K562 (cell line): ENCODE measurements around the gene RGS17. TPM values are rescaled to one million over a fixed set of nuclear protein-coding genes. Genes with fewer than 3 reads are reported as not detected.

Experiments
- CBX1 ChIP-seq: sonication (generic); IDR thresholded peaks from 2 replicates; pipeline ENCODE4 v1.6.1; 2016; ENCODE audit warnings: antibody characterized with exemption, low read depth, mild to moderate bottlenecking
- CHD2 ChIP-seq: IDR thresholded peaks from 2 replicates; pipeline ENCODE4 v1.6.1; 2011; ENCODE audit warnings: low read depth, low read length
- GATA2 ChIP-seq: sonication (generic); formaldehyde crosslinking; IDR thresholded peaks from 2 replicates; pipeline ENCODE4 v1.4.0; 2020; ENCODE audit warnings: mild to moderate bottlenecking, missing genetic modification reagents
- HLTF ChIP-seq: fragments of 450-650 bp; IDR thresholded peaks from 2 replicates; pipeline ENCODE4 v1.6.1; 2016
- HNRNPUL1 ChIP-seq: fragments of 200-400 bp; formaldehyde crosslinking; IDR thresholded peaks from 2 replicates; pipeline ENCODE4 v1.6.1; 2017; ENCODE audit warnings: low read length
- JUND ChIP-seq, 2 experiments: IDR thresholded peaks; 2 replicates in 1 of 2; 3 replicates in 1 of 2; pipeline ENCODE4 v1.6.1; 2011; ENCODE audit warnings: borderline replicate concordance in 2 of 2, low read depth in 2 of 2, low read length in 2 of 2, improper control_type of control experiment in 1 of 2, missing biosample characterization in 1 of 2, missing genetic modification characterization in 1 of 2, missing genetic modification reagents in 1 of 2
- KLF1 ChIP-seq: fragments of 450-650 bp; IDR thresholded peaks from 2 replicates; pipeline ENCODE4 v1.6.1; 2016; ENCODE audit warnings: missing genetic modification characterization, missing compliant biosample characterization
- KLF6 ChIP-seq: fragments of 250-450 bp; sonication (Bioruptor Pico); IDR thresholded peaks from 2 replicates; pipeline ENCODE4 v1.4.0; 2020; ENCODE audit warnings: mild to moderate bottlenecking, moderate library complexity, borderline replicate concordance
- MCM3 ChIP-seq: fragments of 450-650 bp; IDR thresholded peaks from 2 replicates; pipeline ENCODE4 v1.6.1; 2016
- MCM7 ChIP-seq, 2 experiments: fragments of 450-650 bp; IDR thresholded peaks; 2 replicates each; pipeline ENCODE4 v1.6.1; 2016 to 2018
- NFIC ChIP-seq: fragments of 450-650 bp; IDR thresholded peaks from 2 replicates; pipeline ENCODE4 v1.6.1; 2017; ENCODE audit warnings: mild to moderate bottlenecking, inconsistent platforms
- NRF1 ChIP-seq, 2 experiments: fragments of 450-650 bp; IDR thresholded peaks in 1 of 2; conservative IDR thresholded peaks in 1 of 2; 2 replicates each; pipeline ENCODE4 v1.6.1; 2014; ENCODE audit warnings: mild to moderate bottlenecking in 2 of 2
- SAP30 ChIP-seq: fragments of 200-600 bp; sonication (generic); IDR thresholded peaks from 2 replicates; pipeline ENCODE4 v1.6.1; 2012; ENCODE audit warnings: borderline replicate concordance, low read depth, mild to moderate bottlenecking, moderate library complexity, low read length, control low read depth, inconsistent platforms; ENCODE audit not compliant: insufficient read depth, poor library complexity, severe bottlenecking
- SIN3A ChIP-seq, 2 experiments: fragments of 150-350 bp in 1 of 2; IDR thresholded peaks; 2 replicates each; pipeline ENCODE4 v1.6.1; 2011 to 2016; ENCODE audit warnings: borderline replicate concordance in 2 of 2, low read depth in 2 of 2, low read length in 2 of 2, mild to moderate bottlenecking in 2 of 2, moderate library complexity in 2 of 2; ENCODE audit not compliant: control insufficient read depth in 1 of 2
- STAT5A ChIP-seq: IDR thresholded peaks from 2 replicates; pipeline ENCODE4 v1.6.1; 2012; ENCODE audit warnings: low read length, inconsistent platforms, borderline replicate concordance
- TAF7 ChIP-seq: fragments of 450-650 bp; IDR thresholded peaks from 2 replicates; pipeline ENCODE4 v1.6.1; 2016; ENCODE audit warnings: missing genetic modification characterization, missing compliant biosample characterization
- ZBTB8A ChIP-seq: fragments of 450-650 bp; IDR thresholded peaks from 2 replicates; pipeline ENCODE4 v1.6.1; 2018; ENCODE audit warnings: mild to moderate bottlenecking, moderate library complexity; ENCODE audit not compliant: partially characterized antibody
- ZFP30 ChIP-seq: fragments of 250-450 bp; sonication (Bioruptor Pico); IDR thresholded peaks from 2 replicates; pipeline ENCODE4 v1.8.0; 2022; ENCODE audit warnings: moderate library complexity, mild to moderate bottlenecking, inconsistent platforms, borderline replicate concordance
- ZNF23 ChIP-seq: fragments of 250-450 bp; sonication (Bioruptor Pico); IDR thresholded peaks from 2 replicates; pipeline ENCODE4 v1.4.0; 2020; ENCODE audit warnings: mild to moderate bottlenecking
- ZNF347 ChIP-seq: fragments of 450-650 bp; formaldehyde crosslinking; IDR thresholded peaks from 2 replicates; pipeline ENCODE4 v1.4.0; 2020; ENCODE audit warnings: low read depth, mild to moderate bottlenecking, moderate library complexity
- ZNF696 ChIP-seq: fragments of 250-450 bp; sonication (Bioruptor Pico); conservative IDR thresholded peaks from 2 replicates; pipeline ENCODE4 v1.4.0; 2020; ENCODE audit warnings: mild to moderate bottlenecking, moderate library complexity
- polyA plus RNA-seq, 8 experiments: library from polyadenylated mRNA; depleted of rRNA in 4 of 8; stranded (reverse) in 5 of 8; unstranded in 3 of 8; fragments of >200 nt; fragmentation: Nextera tagmentation in 2 of 8; fragmentation: Illumina TruSeq in 1 of 8; extraction: Ambion mirVana in 2 of 8; extraction: Trizol in 1 of 8; gene quantifications; 2 replicates each; pipeline versions ENCODE4 v1.2.1 to v1.2.3, GENCODE V29; 2011 to 2014; ENCODE audit warnings: inconsistent platforms in 1 of 8, missing spikeins in 1 of 8
- total RNA-seq, 7 experiments: library from RNA; depleted of rRNA in 6 of 7; stranded (reverse); fragments of >200 nt in 6 of 7; fragmentation: Illumina TruSeq in 2 of 7; extraction: Trizol in 2 of 7; gene quantifications; 2 replicates each; pipeline versions ENCODE4 v1.2.1 to v1.2.3, GENCODE V29; 2011 to 2021; ENCODE audit warnings: low replicate concordance in 1 of 7
- TF ChIP-seq, protein P1 (sequence below): fragments of 200-400 bp; formaldehyde crosslinking; IDR thresholded peaks from 2 replicates; pipeline ENCODE4 v1.6.1; 2017; ENCODE audit warnings: mild to moderate bottlenecking, low read depth, low read length, moderate library complexity
- TF ChIP-seq, protein P2 (sequence below): fragments of 250-450 bp; sonication (Bioruptor Pico); IDR thresholded peaks from 2 replicates; pipeline ENCODE4 v1.8.0; 2021; ENCODE audit warnings: borderline replicate concordance, mild to moderate bottlenecking, moderate library complexity; ENCODE audit not compliant: poor library complexity, severe bottlenecking
- TF ChIP-seq, protein P3 (sequence below): fragments of 450-650 bp; IDR thresholded peaks from 2 replicates; pipeline ENCODE4 v1.6.1; 2014; ENCODE audit warnings: low read depth, mild to moderate bottlenecking, moderate library complexity, borderline replicate concordance

Gene RGS17
- total and polyA plus RNA-seq, 9 of the 15 experiments (the other 6 are each of a cell fraction or from before 2014, with no cell fraction given) = 0.01 to 0.14 (median 0.08) TPM; not detected in 6

DNA sequence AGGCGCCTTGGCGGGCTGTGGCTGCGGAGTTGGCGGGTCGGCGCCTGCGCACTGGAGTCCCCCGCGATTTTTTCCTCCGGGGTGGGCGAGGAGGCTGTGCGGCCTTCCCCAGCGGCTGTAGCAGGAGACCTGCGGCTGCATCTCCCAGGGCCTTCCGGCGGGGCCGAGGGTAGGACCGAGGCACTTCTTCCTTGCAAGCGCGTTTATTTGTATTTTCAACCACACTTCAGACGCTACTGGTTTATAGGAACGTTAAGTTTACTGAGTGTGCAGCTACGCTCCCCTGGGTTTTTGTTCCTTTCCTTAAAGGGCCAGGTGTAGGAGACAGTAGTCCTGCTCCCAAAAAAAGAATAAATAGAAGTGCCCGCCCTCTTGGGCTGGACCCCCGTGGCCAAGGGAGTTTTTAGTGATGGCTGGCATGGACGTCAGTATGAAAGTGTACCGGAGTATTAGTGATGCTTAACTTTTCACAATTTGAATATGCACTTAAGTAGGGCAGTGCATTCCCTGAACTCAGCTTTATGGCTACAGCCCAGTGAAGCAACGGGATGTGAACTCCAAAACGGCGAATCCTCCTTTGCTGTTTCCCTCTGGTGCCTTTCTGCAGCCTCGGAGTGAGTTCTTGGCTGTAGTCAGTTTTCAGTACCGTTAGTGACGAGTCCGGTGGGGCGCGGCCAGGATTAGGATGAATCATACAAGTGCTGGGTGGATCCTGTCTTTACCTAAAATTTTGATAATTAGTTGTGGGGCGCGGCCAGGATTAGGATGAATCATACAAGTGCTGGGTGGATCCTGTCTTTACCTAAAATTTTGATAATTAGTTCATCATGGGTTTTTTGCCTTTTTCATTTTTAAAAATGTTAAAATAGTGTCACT lies 147.2 kb downstream of the RGS17 start (continued):
- TF ChIP-seq TAF7 (no peak), JUND (IDR thresholded peaks at IDR 0.05; ENCODE audit: borderline replicate concordance, low read depth, low read length) (peak; percentile 92), JUND (tag; IDR thresholded peaks at IDR 0.05; ENCODE audit: borderline replicate concordance, low read depth, low read length) (peak; percentile 79; the same call in 2 of the 3 replicates), GATA2 (no peak), CBX1 (peak; percentile 60; the same call in 1 of the 2 replicates), MCM3 (no peak), NRF1 (conservative IDR thresholded peaks at IDR 0.05 in 1 of 2, IDR thresholded peaks at IDR 0.05 in 1 of 2) (no peak), HLTF (no peak), HNRNPUL1 (no peak), CHD2 (no peak), SIN3A (IDR thresholded peaks at IDR 0.05; ENCODE audit: borderline replicate concordance in 2 of 2, control insufficient read depth in 1 of 2, low read depth in 2 of 2, low read length in 2 of 2) (no peak), ZNF347 (CRISPR knock-in tag) (no peak), ZNF696 (no peak), STAT5A (no peak), KLF1 (peak; percentile 83; the same call in 1 of the 2 replicates), SAP30 (no peak), ZBTB8A (no peak), KLF6 (CRISPR knock-in tag) (no peak), ZFP30 (CRISPR knock-in tag) (no peak), ZNF23 (CRISPR knock-in tag) (no peak), NFIC (peak; percentile 20; the same call in 1 of the 2 replicates), MCM7 (IDR thresholded peaks at IDR 0.05) (no peak)
- TF ChIP-seq, protein P1, sequence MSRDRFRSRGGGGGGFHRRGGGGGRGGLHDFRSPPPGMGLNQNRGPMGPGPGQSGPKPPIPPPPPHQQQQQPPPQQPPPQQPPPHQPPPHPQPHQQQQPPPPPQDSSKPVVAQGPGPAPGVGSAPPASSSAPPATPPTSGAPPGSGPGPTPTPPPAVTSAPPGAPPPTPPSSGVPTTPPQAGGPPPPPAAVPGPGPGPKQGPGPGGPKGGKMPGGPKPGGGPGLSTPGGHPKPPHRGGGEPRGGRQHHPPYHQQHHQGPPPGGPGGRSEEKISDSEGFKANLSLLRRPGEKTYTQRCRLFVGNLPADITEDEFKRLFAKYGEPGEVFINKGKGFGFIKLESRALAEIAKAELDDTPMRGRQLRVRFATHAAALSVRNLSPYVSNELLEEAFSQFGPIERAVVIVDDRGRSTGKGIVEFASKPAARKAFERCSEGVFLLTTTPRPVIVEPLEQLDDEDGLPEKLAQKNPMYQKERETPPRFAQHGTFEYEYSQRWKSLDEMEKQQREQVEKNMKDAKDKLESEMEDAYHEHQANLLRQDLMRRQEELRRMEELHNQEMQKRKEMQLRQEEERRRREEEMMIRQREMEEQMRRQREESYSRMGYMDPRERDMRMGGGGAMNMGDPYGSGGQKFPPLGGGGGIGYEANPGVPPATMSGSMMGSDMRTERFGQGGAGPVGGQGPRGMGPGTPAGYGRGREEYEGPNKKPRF = no peak
- TF ChIP-seq, protein P2, sequence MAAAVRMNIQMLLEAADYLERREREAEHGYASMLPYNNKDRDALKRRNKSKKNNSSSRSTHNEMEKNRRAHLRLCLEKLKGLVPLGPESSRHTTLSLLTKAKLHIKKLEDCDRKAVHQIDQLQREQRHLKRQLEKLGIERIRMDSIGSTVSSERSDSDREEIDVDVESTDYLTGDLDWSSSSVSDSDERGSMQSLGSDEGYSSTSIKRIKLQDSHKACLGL (CRISPR knock-in tag) = no peak
- TF ChIP-seq, protein P3, sequence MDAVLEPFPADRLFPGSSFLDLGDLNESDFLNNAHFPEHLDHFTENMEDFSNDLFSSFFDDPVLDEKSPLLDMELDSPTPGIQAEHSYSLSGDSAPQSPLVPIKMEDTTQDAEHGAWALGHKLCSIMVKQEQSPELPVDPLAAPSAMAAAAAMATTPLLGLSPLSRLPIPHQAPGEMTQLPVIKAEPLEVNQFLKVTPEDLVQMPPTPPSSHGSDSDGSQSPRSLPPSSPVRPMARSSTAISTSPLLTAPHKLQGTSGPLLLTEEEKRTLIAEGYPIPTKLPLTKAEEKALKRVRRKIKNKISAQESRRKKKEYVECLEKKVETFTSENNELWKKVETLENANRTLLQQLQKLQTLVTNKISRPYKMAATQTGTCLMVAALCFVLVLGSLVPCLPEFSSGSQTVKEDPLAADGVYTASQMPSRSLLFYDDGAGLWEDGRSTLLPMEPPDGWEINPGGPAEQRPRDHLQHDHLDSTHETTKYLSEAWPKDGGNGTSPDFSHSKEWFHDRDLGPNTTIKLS = peak; percentile 34; the same call in 1 of the 2 replicates
